Small intestine (tissue), 16 donors: ENCODE data around the gene SPAAR. TPM values are rescaled to one million over a fixed set of nuclear protein-coding genes. Genes with fewer than 3 reads are reported as not detected.

Experiments
- DNase-seq, 2 donors: peaks; one replicate each; pipeline versions ENCODE4 v3.0.0 to v3.0.0-alpha.2; 2013
- FAIRE-seq: peaks from 2 replicates; lab custom pipeline; 2012; peaks lifted over from hg19 to GRCh38; lab: Jason Lieb, UNC
- H3K27ac ChIP-seq, 3 donors: one replicate each; pipeline ENCODE4 v1.5.1; 2013; ENCODE audit warnings: low read length in 2 of 3, mild to moderate bottlenecking in 2 of 3, control low read depth in 1 of 3, inconsistent platforms in 1 of 3, low read depth in 1 of 3, moderate library complexity in 1 of 3
- H3K27me3 ChIP-seq, 3 donors: one replicate each; pipeline ENCODE4 v1.6.1; 2013; ENCODE audit warnings: low read length in 3 of 3, inconsistent platforms in 1 of 3; ENCODE audit not compliant: control insufficient read depth in 3 of 3, insufficient read depth in 3 of 3
- H3K36me3 ChIP-seq, 3 donors: one replicate each; pipeline ENCODE4 v1.6.1; 2013; ENCODE audit warnings: low read length in 3 of 3, inconsistent platforms in 1 of 3, low read depth in 1 of 3, mild to moderate bottlenecking in 1 of 3, moderate library complexity in 1 of 3; ENCODE audit not compliant: control insufficient read depth in 3 of 3, insufficient read depth in 2 of 3
- H3K4me1 ChIP-seq, 3 donors: one replicate each; pipeline ENCODE4 v1.6.1; 2013; ENCODE audit warnings: low read length in 2 of 3, inconsistent platforms in 1 of 3, low read depth in 1 of 3, mild to moderate bottlenecking in 1 of 3, moderate library complexity in 1 of 3; ENCODE audit not compliant: control insufficient read depth in 3 of 3, insufficient read depth in 2 of 3
- H3K4me3 ChIP-seq, 3 donors: one replicate each; pipeline ENCODE4 v1.5.1; 2013; ENCODE audit warnings: low read length in 3 of 3, control low read depth in 1 of 3, inconsistent platforms in 1 of 3, low read depth in 1 of 3, mild to moderate bottlenecking in 1 of 3, moderate library complexity in 1 of 3
- H3K9me3 ChIP-seq, 2 donors: one replicate each; pipeline ENCODE4 v1.6.1; 2013; ENCODE audit warnings: low read depth in 1 of 2, low read length in 1 of 2; ENCODE audit not compliant: control insufficient read depth in 2 of 2, insufficient read depth in 1 of 2
- WGBS, 3 donors: extraction: QIAGEN DNeasy Blood & Tissue Kit; methylation state at CpG; one replicate each; pipeline ENCODE4 v1.1.7; 2013; 5-methylcytosine and 5-hydroxymethylcytosine counted together
- long read RNA-seq, 10 donors: transcript quantifications; one replicate each; lab custom pipeline, GENCODE V29; 2026
- polyA plus RNA-seq, 4 donors: library from polyadenylated mRNA; stranded (reverse) in 3 of 4; unstranded in 1 of 4; fragments of 200-250 nt in 3 of 4; fragments of 120-200 nt in 1 of 4; gene quantifications; one replicate each; pipeline versions ENCODE4 v1.2.1 to v1.2.3, GENCODE V29; 2013
- donor health status: healthy with polysubstance abuse.
- donor health status: control.
- donor health status: control.
- donor health status: Bipolar disorder and iron deficiency.
- donor health status: healthy.

Gene SPAAR, protein sequence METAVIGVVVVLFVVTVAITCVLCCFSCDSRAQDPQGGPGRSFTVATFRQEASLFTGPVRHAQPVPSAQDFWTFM
- polyA plus RNA-seq, result under 1 TPM; 0.45 to 0.81 (median 0.54) TPM
- long read RNA-seq, donor 1, result 0 reads
- long read RNA-seq, donor 2, result 0 reads
- long read RNA-seq, donor 3, result 0 reads
- long read RNA-seq, donor 4, result 0 reads
- long read RNA-seq, donor 5, result 0 reads
- long read RNA-seq, donor 6, result 0 reads
- long read RNA-seq, donor 7, partial matches to known transcripts, result 0 of 3 reads
- long read RNA-seq, donor 7, other reads (novel, unspliced or antisense), result 0 of 3 reads
- long read RNA-seq, donor 8, partial matches to known transcripts, result 0 of 1 reads
- long read RNA-seq, donor 8, other reads (novel, unspliced or antisense), result 0 of 1 reads
- long read RNA-seq, donor 9, result 0 reads
- long read RNA-seq, donor 10, result 0 reads

- no peaks in the 10 kb centered on the region for H3K27me3 ChIP-seq
- no peak for FAIRE-seq
- H3K4me3 ChIP-seq, result no peak within 1 kb of the TSS
- WGBS, 3 donors, result 73 to 86% (median 81%) methylated on average over 10 to 11 of the region's 11 CpGs
- peaks cover 23 to 62% (median 32%) of the 10 kb centered on the region in 3 donors for H3K4me1 ChIP-seq
- H3K36me3 ChIP-seq, result peaks cover 0 to 2% (median 0%) of the 10 kb centered on the region in 3 donors
- DNase-seq, result no peak
- H3K9me3 ChIP-seq, result no peaks in the 10 kb centered on the region
- H3K27ac ChIP-seq, result peak within 1 kb of the TSS; percentile 85 to 97 (median 97)
These were observed at the start of gene SPAAR for GRCh38 chr9:35909274-35909673. SPAAR (plus strand) TSS chr9:35909490; CDS start chr9:35910464, 974 bp downstream.

DNA sequence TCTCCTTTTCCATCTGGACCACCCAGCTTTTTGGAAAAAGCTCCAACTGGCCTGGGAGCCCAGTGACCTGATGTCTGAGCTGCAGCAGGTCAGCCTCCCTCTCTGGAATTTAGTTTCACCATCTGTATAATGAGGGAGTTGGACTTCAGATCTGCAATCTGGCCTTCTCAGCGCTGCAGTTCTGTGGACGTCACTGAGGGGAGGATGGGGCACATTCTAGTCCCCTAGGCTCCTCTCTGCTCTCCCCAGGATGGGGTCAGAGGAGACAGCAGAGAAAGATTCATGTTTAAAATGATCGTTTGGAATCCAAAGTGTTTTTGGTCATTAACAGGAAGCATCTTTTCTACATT is 49.3 kb upstream of the SPAAR start:
- WGBS, 3 donors, result 38 to 50% (median 45%) methylated on average over 3 of the region's 3 CpGs
- FAIRE-seq, result no peak
- H3K4me1 ChIP-seq, result peaks cover 0 to 3% (median 0%) of the 10 kb centered on the region in 3 donors

DNA sequence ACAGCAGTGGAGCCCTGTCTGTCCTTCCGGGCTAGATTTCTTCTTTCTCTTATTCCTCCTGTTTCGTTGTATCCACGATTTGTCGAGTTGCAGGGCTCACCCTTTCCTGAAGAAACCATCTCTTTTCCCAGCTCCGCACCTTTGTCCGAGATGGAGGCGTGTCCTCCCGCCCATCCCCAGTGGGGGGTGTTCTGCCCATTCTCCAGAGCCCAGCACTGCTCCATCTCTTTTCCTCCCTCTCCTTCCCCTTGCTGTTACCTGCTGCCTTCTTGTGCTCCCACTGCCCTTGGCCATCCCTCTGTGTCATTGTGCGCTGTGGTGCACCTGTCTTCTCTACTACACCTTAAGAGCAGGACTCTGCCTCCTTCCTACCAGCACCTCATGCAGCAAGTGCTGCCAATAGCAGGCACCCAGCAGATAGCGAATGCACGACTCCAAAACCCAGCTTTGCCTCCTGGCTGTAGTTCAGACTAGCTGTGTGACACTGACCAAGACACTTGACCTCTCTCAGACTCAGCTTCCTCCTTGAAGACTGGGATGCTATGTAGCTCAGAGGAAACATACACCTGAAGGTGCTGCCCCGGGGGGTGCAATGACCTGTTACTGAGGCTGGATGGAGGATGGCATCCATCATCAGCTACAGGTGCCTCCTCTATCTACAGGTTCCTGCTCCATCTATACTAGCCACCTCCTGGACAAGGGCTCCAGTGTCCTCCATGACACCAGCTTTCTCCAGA is 48.0 kb upstream of the SPAAR start:
- DNase-seq (no peak), FAIRE-seq (no peak)
- no peak overlapping the region for H3K27ac ChIP-seq
- WGBS, 3 donors, result 20 to 57% (median 48%) methylated on average over 12 of the region's 12 CpGs
- H3K4me1 ChIP-seq, result peaks cover 0 to 3% (median 0%) of the 10 kb centered on the region in 3 donors
- peaks cover 0 to 3% (median 0%) of the 10 kb centered on the region in 3 donors for H3K27me3 ChIP-seq
- no peak overlapping the region for H3K4me3 ChIP-seq
- no peaks in the 10 kb centered on the region for H3K9me3 ChIP-seq
- no peaks in the 10 kb centered on the region for H3K36me3 ChIP-seq

More for the DNA sequence above, 49.3 kb upstream of the SPAAR start:
- Histone ChIP-seq H3K9me3 (no peaks in the 10 kb centered on the region), H3K4me3 (no peak overlapping the region), H3K27ac (no peak overlapping the region), H3K36me3 (peaks cover 0 to 3% (median 0%) of the 10 kb centered on the region in 3 donors), H3K27me3 (peaks cover 0 to 3% (median 0%) of the 10 kb centered on the region in 3 donors)
- DNase-seq, result no peak

GRCh38 chr9:35862328-35862727 is 47.0 kb upstream of the SPAAR start:
- Histone ChIP-seq H3K27ac (no peak overlapping the region), H3K27me3 (peaks cover 0 to 3% (median 0%) of the 10 kb centered on the region in 3 donors), H3K4me3 (no peak overlapping the region), H3K9me3 (no peaks in the 10 kb centered on the region), H3K4me1 (peaks cover 0 to 3% (median 0%) of the 10 kb centered on the region in 3 donors), H3K36me3 (no peaks in the 10 kb centered on the region)
- no peak for DNase-seq
- no peak for FAIRE-seq
- 82 to 87% (median 85%) methylated on average over 4 of the region's 4 CpGs for WGBS, 3 donors

GRCh38 chr9:35863583-35863982 is 45.7 kb upstream of the SPAAR start:
- 70 to 79% (median 70%) methylated on average over 8 of the region's 8 CpGs for WGBS, 3 donors

DNA sequence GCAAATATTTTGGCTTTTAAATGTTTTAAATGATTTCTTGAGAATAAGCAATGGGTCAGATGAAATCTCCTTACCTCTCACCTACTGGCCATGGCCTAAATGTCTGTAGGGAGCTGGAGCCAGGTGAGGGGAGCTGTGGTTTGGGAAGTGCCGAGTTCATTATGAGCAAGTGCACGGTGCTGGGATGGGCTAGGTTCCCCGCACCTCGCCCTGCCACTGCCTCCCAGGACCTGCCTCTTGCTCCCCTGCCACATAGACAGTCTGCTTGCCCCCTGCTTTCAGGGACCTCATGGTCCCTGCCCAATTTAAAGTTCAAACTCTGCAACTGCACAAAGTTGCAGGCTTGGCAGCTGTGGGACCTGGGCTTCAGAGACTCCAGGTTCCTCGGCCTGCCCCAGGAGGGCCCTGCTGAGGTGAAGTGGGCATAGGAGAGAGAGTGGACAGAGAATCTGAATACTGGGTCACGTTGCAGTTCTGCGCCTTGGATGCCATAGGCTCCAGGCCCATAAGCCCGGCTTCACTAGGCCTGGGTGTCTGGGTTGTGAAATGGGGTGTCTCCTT is 44.5 kb upstream of the SPAAR start:
- H3K4me3 ChIP-seq, result no peak overlapping the region
- DNase-seq (no peak), FAIRE-seq (no peak)
- no peak overlapping the region for H3K27ac ChIP-seq
- H3K9me3 ChIP-seq, result no peaks in the 10 kb centered on the region
- no peaks in the 10 kb centered on the region for H3K36me3 ChIP-seq
- 86 to 90% (median 87%) methylated on average over 8 of the region's 8 CpGs for WGBS, 3 donors
- peaks cover 0 to 3% (median under 1%) of the 10 kb centered on the region in 3 donors for H3K27me3 ChIP-seq
- H3K4me1 ChIP-seq, result peaks cover 0 to 3% (median 0%) of the 10 kb centered on the region in 3 donors

More at GRCh38 chr9:35863583-35863982, 45.7 kb upstream of the SPAAR start:
- no peak overlapping the region for H3K4me3 ChIP-seq
- peaks cover 0 to 3% (median 0%) of the 10 kb centered on the region in 3 donors for H3K27me3 ChIP-seq
- H3K9me3 ChIP-seq, result no peaks in the 10 kb centered on the region
- H3K27ac ChIP-seq, result no peak overlapping the region
- DNase-seq (no peak), FAIRE-seq (no peak)
- no peaks in the 10 kb centered on the region for H3K36me3 ChIP-seq
- peaks cover 0 to 3% (median 0%) of the 10 kb centered on the region in 3 donors for H3K4me1 ChIP-seq

- Histone ChIP-seq H3K36me3 (no peaks in the 10 kb centered on the region), H3K27me3 (peaks cover 0 to 2% (median under 1%) of the 10 kb centered on the region in 3 donors), H3K9me3 (no peaks in the 10 kb centered on the region), H3K4me3 (no peak overlapping the region), H3K4me1 (no peaks in the 10 kb centered on the region), H3K27ac (no peak overlapping the region)
- DNase-seq, result no peak
- no peak for FAIRE-seq
- WGBS, 3 donors, result 83 to 90% (median 88%) methylated on average over 4 of the region's 4 CpGs
These were observed 41.8 kb upstream of the SPAAR start for GRCh38 chr9:35867538-35867937.

DNA sequence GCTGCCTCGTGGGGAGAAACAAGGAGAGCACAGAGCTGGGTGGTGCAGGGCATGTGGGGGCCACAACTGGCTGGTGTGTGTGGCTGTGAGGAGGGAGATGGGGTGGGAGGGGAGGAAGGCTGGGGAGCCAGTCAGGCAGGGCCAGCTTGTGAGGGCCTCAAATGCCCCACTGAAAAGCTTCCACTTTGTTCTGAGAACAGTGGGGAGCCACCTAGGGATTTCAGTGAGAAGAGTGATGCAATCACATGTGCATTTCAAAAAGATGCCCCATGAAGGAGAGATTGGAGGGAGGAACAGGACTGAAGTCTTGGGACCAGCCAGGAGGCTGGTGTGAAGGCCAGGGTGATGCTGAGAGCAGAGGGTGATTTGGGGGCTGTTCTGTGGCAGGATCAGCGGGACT is 40.4 kb upstream of the SPAAR start:
- Histone ChIP-seq H3K4me1 (no peaks in the 10 kb centered on the region), H3K36me3 (no peaks in the 10 kb centered on the region), H3K9me3 (no peaks in the 10 kb centered on the region), H3K27me3 (peaks cover 0 to 2% (median 0%) of the 10 kb centered on the region in 3 donors), H3K27ac (no peak overlapping the region), H3K4me3 (no peak overlapping the region)
- 68 to 82% (median 75%) methylated on average over 2 of the region's 2 CpGs for WGBS, 3 donors
- FAIRE-seq (no peak), DNase-seq (no peak)
